Measurements from ENCODE around the gene MAP4.
"Not testable (repeated sequence)": the region's sequence is repeated elsewhere in the genome, so short reads cannot be mapped to it uniquely, and the experiment has no call there.

The MAP4 gene

DNA sequence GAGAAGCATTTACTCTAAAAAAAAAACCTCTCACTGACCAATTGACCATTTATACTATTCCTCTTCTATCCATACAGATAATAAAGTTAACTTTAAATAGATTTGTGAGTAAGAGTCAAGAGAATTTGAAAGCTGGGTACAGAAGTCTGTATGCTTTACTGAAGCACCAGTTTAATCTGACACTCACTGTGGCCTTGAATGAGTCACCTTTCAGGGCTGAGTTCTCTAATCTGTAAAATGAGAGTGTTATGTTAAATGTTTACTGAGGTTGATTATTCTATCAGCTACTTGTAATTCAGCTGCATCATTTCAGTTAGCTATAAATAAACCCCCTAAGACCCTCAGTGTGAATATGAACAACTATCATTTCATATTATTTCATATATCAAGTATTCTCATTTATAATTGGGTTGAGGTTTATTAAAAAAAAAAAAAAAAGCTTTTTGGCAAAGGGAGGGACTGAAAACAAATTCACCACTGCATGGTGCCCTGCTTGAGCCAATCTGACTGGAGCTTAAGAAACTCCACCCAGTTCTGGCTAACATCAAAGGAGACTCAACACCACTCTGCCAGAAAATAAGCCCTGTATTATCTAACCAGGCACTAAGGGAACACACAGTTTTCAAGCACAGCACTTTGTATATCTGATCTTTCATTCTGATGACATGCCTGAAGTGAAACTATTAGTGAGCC lies 2.8 kb downstream of the MAP4 start:
- DNase-seq: no peak

DNA sequence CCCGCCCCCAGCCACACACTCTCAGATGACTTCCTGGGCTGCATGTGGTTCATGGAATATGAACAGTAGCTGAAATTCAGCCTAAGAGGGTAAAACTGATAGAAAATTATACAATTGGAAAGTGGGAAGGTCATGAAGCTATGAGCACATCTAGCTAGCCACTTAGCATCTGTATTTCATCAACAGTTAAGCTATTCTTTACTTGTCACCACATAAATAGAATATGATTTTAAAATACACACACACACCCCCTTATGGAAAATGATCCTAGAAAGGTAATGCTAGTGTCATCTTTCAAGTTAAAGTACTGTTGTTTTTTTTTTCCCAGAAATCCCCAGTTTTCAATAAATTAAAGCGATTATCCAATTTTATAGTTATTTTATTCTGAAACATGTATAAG lies 3.6 kb downstream of the MAP4 start:
- DNase-seq: no peak

DNA sequence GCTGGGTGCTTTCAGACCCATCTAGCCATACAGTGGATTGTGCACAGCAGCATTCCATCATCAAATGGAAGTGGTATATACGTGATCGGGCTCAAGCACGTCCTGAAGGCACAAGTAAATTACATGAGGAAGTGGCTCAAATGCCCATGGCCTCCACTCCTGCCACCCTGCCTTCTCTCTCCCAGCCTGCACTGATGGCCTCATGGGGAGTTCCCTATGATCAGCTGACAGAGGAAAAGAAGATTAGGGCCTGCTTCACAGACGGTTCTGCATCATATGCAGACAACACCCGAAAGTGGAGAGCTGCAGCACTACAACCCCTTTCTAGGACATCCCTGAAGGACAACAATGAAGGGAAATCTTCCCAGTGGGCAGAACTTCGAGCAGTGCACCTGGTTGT lies 8.2 kb downstream of the MAP4 start:
- DNase-seq: not testable (repeated sequence)

DNA sequence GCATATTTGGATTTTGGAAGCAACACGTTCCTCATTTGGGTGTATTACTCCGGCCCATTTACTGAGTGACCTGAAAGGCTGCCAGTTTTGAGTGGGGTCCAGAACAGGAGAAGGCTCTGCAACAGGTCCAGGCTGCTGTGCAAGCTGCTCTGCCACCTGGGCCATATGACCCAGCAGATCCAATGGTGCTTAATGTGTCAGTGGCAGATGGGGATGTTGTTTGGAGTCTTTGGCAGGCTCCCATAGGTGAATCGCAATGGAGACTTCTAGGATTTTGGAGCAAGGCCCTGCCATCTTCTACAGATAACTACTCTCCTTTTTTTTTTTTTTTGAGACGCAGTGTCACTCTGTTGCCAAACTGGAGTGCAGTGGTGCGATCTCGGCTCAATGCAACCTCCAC lies 8.9 kb downstream of the MAP4 start:
- peak; percentile 37 for DNase-seq

DNA sequence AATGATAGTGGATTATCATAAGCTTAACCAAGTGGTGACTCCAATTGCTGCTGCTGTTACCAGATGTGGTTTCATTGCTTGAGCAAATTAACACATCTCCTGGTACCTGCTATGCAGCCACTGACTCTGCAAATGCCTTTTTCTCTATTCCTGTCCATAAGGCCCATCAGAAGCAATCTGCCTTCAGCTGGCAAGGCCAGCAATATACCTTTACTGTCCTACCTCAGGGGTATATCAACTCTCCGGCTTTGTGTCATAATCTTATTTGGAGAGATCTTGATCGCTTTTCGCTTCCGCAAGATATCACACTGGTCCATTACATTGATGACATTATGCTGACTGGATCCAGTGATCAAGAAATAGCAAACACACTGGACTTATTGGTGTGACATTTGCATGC lies 9.4 kb downstream of the MAP4 start:
- not testable (repeated sequence) for DNase-seq

DNA sequence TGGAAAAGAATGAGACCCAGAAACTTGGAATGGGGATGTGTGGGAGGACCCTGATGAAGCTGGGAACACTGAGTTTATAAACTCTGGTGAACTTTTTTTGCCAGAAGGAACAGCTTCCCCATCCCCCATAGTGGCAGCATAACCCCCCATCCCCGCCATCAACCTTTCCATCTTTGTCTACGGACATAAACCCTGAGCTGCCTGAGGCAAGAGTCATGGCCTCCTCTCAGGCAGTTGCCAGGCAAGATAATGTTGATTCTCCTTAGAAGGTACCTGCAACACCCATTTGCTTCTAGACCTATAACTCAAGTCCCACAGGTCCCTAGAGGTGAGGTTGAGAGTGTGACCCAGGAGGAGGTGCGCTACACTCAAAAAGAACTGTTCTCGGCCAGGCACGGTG lies 11.5 kb downstream of the MAP4 start:
- DNase-seq: no peak

DNA sequence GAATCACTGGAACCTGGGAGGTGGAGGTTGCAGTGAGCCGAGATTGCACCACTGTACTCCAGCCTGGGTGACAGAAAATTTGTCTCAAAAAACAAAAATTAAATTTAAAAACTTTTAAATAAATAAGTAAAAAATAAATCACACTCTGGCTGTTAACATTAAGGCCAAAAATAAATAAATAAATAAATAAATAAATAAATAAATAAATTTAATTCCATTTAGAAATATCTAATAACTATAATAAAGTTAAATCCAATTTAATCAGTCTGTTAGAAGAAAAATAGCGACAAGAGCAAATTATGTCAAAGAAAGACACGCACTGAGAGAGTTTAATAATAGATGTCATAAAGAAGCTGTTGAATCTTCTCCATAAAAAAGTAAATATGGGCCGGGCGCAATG lies 13.4 kb downstream of the MAP4 start:
- no peak for DNase-seq

DNA sequence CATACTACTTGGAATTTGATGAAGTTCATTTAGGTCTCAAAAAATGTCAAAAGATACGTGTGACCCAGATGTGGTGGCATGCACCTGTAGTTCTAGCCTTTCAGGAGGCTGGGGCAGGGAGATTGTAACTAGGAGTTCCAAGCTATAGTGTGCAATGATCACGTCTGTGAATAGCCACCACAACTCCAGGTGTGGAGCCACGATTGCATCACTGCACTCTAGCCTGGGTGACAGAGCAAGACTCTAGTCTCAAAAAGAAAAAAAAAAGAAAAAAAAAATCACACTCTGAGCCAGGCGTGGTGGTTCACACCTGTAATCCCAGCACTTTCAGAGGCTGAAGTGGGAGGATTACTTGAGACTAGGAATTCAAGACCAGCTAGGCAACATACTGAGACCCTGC lies 14.2 kb downstream of the MAP4 start:
- DNase-seq: no peak

DNA sequence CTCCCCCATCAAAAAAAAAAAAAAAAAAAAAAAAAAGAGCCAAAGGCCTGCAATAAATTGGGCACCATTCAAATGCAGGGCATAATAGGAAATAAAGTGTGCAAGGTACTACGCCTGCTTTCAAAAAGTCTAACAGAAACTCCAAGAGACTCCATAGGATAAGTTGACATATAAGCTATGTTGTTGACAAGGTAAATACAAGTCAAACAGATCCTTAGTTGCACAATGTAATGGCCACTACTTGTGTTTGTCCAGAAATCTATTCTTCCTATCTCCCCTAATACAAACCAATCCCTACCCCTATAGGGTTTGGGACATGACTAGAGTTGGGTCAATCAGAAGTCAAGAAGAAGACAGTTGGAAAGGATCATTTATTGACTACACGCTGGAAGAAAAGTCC lies 16.0 kb downstream of the MAP4 start:
- DNase-seq: no peak

DNA sequence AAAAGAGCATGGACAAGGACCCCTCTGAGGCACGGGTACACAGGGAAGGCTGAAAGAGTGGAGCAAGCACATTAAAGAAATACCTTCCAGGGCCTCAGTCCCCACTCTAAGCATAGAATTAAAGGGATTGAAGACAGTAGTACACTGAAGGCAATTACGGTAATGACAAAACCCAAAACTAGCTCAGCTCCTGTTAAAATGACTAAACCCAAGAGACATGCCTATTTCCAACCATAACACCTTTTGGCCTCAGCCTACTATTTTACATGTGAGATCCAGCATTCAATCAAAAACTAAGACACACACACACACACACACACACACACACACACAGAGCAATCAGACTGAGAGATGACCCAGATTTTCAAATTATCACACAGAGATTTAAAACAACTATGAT lies 19.8 kb downstream of the MAP4 start:
- no peak for DNase-seq

DNA sequence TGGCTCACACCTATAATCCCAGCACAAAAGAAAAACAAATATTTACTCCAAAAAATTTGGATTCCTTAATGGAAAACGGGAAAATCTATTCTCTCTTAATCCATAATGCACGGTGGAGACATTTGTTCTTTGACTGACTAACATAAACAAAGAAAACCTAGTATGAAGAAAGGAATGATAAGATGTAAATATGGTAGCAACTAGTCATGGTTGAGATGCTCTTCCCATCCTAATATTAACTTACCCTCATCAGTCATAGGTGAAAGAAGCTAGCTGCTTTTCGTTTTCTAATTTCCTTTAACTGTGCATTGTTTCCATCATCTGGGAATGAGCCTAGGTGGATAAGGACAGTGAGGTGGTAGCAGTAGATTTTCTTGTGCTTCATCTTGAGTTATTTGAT lies 22.0 kb downstream of the MAP4 start:
- no peak for DNase-seq

DNA sequence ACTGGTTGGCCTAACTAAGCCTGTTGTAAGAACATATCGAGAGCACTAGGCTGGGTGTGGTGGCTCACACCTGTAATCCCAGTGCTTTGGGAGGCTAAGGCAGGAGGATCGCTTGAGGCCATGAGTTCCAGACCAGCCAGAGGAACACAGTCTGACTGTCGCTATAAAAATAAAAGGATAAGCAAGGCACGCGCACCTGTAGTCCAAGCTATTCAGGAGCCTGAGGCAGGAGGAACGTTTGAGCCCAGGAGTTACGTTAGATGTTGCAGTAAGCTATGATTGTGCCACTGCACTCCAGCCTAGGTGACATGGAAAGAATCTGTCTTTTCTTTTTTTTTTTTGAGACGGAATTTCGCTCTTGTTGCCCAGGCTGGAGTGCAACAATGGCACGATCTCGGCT lies 24.9 kb downstream of the MAP4 start:
- DNase-seq: no peak

DNA sequence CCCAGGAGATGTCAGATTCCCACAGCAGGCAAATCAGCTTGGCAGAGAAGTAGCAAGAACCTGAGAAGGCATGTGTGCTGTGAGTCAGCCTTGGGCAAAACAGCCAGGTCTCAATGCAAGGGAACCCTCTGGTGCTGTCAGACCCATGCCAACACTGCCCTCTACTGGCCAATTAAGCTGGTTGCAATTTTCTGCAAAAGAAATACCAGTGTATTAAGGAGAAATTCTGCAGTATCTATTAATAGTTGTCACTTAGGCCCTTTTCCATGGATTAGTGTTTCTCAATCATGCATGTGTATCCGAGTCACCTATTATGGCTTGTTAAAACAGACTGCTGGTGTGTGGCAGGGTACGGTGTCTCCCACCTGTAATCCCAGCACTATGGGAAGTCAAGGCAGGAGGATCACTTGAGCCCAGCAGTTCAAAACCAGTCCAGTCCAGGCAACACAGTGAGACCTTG lies 26.2 kb downstream of the MAP4 start:
- peak; percentile 66 for DNase-seq

DNA sequence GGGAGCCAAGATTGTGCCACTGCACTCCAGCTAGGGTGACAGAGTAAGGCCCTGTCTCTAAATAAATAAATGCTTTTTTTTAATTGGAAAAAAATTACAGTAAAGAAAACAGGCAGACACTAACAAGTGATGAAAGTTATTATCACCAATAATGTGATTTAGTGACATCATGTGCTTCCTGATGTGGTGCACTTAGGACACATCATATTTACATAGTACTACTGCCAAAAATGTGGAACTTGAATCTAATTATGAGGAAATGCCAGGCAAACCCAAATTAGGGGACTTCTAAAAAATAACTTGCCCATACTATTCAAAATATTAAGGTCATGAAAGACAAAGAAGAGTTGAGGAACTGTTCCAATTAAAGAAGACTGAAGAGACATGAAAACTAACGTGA lies 30.8 kb downstream of the MAP4 start:
- no peak for DNase-seq

DNA sequence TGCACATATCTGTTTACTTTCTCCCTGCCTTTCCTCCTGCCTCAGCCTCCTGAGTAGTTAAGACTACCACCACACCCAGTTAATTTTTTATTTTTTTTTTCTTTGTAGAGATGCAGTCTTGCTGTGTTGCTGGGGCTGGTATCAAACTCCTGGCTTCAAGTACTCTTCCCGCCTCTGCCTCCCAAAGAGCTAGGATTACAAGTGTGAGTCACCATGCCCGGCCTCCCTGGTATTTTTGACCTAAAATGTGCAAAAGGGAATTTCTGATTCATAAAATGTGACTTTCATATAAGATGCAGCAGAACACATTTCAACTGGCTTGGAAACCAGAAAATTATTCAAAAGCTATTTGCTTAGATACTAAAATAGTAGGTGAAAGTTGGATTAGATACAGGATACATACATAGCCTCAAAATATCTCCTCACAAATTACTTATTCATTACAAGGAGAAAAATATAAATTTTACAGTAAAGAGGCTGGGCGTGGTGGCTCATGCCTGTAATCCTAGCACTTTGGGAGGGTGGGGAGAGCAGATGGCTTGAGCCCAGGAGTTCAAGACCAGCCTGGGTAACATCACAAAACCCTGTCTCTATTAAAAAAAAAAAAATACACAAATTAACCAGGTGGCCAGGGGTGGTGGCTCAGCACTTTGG lies 32.0 kb downstream of the MAP4 start:
- DNase-seq: peak; percentile 34

DNA sequence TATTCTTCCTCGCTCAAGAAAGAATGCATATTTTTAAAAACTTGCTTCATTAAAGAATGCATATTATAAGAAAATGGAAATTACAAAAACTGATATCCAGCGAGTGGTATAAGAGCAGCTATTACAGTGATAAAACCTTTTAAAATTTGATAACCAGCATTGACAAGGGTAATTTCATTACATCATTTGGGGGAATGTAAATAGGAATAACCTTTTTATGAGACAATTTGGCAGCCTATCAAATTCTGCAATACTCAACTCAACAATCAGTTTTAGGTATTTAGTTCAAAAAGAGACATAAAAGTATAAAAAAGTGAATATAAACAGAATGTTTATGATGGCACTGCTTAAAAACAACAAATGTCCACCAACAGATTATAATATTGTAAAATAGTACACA lies 35.4 kb downstream of the MAP4 start:
- DNase-seq: no peak

DNA sequence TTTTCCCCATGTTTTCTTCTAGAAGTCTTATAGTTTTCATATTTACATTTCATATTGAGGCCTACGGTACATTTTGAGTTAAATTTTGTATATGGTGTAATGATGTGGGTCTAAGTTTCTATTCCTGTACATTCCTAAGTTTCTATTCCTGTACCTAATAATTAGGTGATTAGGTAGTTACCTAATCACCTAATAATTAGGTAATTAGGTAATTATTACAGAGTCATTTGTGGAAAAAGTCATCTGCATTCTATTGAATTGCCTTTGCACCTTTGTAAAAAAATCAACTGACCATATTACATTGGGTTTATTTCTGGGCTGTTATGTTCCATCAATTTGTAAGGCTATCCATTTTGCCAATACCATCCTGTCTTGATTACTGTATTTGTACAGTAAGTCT lies 37.1 kb downstream of the MAP4 start:
- no peak for DNase-seq

DNA sequence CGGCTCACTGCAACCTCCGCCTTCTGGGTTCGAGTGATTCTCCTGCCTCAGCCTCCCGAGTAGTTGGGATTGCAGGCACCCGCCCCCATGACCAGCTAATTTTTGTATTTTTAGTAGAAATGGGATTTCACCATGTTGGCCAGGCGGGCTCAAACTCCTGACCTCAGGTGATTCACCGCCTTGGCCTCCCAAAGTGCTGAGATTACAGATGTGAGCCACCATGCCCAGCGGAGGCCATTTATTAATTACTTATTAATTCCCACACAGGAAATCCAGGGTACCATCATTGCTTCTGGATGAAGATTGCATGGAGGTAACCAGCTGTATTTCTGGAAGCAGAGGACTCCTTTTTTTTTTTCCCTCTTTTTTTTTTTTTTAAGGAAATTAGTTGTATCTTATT lies 37.8 kb downstream of the MAP4 start:
- DNase-seq: no peak

DNA sequence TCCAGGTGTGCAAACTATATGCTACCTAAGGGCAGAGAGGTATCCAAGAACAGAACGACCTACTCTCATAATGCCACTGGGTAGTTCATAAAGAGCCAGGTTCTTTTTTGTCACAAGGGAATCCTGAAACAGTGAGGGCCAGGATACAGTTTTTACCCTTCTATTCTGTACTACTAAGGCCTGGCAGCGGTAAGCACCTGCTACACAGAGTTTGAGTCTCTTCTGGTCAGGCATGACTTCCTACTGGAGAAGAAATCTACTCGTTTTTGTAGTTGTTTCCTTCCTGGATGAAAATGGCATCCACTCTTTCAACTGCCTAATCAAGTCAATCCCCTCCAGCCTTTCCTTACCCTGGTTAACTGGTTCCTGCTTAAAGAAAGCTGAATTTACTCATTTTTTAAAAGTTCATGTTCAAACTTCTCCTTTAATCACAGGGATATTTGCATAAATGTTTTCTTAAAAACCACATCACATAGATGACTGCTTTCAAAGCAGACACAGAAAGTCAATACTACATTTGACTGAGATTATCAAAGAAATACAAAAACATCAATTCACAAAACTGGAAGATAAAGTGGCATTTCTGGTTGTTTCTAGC lies 40.0 kb downstream of the MAP4 start:
- DNase-seq: no peak

DNA sequence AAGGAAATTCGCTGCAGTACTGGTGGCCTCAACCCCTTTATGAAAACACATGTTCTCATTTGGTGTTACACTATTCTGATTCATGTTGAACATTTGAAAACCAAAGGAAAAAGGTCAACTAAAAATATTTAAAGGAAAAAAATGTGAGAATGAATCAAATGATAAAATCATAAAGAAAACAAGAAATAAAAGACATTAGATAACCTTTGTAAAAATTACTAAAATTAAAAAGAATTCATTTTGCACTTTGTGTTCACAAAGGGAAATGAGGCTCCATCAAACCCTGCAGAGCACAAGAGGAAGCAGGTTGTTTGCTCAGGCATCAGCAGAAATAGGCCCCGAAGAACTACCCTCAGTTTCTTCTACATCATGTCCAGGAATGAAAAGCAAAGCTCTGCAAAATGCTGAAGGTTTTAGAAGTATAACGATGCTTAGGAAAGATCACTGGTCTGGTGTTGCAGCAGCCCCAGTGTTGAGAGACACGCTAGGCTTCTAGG lies 41.2 kb downstream of the MAP4 start:
- DNase-seq: no peak

DNA sequence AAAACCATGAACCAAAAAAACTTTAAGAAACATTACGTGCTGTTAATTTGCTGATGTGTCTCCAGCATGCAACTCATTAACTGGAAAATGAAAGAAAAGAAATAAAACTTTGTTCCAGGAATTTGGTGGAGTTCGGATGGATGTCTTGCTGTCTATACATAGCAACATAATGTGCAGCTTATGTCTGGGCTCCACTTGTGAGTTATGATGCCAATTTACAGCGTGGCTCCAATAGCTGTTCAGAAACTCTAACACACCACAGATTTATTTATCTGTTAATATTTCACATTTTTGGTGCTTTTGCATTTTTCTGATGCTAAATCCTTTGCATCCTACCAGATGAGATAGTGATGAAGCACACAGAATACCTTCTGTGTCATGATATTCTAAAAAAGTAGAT lies 45.1 kb downstream of the MAP4 start:
- no peak for DNase-seq

DNA sequence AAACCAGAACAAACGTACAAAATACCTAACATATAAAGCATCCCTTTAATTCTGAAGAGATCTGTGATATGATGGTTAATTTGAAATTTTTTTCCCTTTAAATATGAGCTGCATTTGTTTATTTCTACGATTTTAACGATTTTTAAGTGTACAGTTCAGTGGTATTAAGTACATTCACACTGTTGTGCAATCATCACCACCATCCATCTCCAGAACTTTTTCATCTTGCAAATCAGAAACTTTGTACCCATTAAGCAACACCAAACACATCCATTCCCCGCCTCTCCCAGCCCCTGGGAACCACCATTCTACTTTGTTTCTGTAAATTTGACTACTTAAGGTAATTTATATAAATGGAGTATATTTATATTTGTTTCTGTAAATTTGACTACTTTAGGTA lies 51.5 kb downstream of the MAP4 start:
- no peak for DNase-seq

DNA sequence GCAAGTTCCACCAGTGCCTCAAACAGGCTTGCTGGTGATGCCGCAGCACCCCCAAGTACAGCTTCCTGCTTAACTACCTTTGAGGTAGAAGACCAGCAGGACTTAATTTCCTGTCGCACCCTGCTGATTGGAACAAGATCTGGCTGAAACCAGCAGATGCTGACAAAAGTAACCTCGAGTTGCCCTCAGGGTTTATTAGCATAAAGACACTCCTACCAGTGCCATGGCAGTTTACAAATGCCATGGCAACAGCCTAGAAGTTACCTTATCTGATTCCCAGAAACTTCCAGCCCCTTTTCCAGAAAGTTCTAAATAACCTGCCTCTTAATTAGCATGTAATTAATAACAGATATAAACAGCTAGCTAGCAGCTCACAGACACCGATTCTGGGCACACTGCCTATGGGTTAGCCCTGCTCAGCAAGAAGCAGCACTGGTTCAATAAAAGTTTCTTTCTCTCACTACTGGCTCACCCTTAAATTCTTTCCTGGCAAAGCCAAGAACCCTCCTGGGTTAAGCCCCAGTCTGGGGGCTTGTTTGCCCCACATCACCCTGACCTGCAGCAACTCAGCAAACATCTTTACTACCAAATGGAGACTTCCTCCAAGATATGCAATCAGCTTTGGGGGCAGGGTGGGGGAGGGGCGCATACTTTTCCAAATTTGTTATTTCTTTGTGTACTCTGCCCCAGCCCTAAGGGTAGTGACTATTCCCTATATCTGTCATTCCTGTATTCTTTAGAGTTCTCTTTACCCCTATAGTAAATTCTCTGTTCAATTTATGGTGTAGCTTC lies 54.2 kb downstream of the MAP4 start:
- no peak for DNase-seq

DNA sequence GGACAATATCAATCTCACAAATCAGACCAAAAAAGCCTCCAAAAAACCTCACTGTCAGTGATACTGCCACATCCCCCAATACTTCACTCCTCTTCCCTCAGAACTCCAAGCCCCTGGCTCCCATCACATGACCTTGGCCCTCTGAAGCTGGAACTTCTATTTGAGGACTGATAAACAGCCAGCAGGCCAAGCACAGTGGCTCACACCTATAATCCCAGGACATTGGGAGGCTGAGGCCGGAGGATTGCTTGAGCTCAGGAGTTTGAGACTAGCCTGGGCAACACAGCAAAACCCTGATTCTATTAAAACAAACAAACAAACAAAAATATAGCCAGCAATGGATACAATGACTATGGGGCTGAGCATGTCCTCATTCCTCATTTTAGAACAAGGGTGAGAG lies 55.2 kb downstream of the MAP4 start:
- DNase-seq: no peak
